Heart left ventricle (tissue), 13 donors: ENCODE results near the gene UNC13B.

Source experiments
- POLR2A ChIP-seq, 2 donors: fragments of 450-650 bp; IDR thresholded peaks; one replicate each; pipeline ENCODE4 v1.6.1; 2017; ENCODE audit warnings: antibody characterized with exemption in 2 of 2, mild to moderate bottlenecking in 2 of 2, moderate library complexity in 2 of 2
- TF ChIP-seq, protein P1 (sequence below), 12 donors: fragments of 200-600 bp; sonication (generic) in 4 of 12; IDR thresholded peaks; one replicate each; pipeline versions ENCODE4 v1.5.0 to v1.8.0; 2018 to 2022; ENCODE audit warnings: antibody characterized with exemption in 12 of 12, mild to moderate bottlenecking in 5 of 12
- donor health status: ischemic (EF 13 %, LVEDD 7.1; RV severe dilation, severe dysfunction).
- donor health status: DM: no; HTN: yes; CAD: no.
- donor health status: DM: no; HTN: no; CAD: no.
- donor health status: ischemic (EF 25% LVEDD 6.9; RV normal size, moderate dysfunction).
- donor health status: ischemic (EF 25% LVEDD 5.7; RV mildly dilated, moderate dysfunction).
- donor health status: ischemic (EF 35%, LVEDD 5.7; RV mildly dilated, moderate dysfunction).
- donor health status: nonischemic (EF 11% LVEDD 7.7; RV severe dilation, severe dysfunction).
- donor health status: DM: yes; HTN: yes; CAD: no.
- donor health status: PGD.
- donor health status: ischemic (EF 29% LVEDD 5.4; RV normal size, mild dysfunction).
- donor health status: nonischemic (EF 23%, LVEDD 6.1; RV moderate dilation, normal function).

DNA sequence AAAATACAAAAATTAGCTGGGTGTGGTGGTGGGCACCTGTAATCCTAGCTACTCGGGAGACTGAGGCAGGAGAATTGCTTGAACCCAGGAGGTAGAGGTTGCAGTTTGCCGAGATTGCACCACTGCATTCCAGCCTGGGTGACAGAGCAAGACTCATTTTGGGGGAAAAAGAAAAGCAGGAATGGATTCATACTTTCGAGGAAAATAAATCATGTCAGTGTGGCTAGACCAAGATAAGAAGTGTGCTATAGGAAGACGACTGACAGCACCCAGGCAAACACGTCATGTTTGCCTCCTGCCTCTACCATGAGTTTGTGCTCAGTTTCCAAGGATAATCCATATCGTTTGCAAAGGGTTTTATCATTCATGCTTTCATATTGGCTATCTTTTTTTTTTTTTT lies 26.9 kb upstream of the UNC13B start:
- TF ChIP-seq, protein P1, sequence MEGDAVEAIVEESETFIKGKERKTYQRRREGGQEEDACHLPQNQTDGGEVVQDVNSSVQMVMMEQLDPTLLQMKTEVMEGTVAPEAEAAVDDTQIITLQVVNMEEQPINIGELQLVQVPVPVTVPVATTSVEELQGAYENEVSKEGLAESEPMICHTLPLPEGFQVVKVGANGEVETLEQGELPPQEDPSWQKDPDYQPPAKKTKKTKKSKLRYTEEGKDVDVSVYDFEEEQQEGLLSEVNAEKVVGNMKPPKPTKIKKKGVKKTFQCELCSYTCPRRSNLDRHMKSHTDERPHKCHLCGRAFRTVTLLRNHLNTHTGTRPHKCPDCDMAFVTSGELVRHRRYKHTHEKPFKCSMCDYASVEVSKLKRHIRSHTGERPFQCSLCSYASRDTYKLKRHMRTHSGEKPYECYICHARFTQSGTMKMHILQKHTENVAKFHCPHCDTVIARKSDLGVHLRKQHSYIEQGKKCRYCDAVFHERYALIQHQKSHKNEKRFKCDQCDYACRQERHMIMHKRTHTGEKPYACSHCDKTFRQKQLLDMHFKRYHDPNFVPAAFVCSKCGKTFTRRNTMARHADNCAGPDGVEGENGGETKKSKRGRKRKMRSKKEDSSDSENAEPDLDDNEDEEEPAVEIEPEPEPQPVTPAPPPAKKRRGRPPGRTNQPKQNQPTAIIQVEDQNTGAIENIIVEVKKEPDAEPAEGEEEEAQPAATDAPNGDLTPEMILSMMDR (IDR thresholded peaks at IDR 0.05), result no peak
- no peak for TF ChIP-seq POLR2A (IDR thresholded peaks at IDR 0.05)
